Lower lobe of right lung (tissue), 2 donors: ENCODE results near the gene ETS2. TPM values are rescaled to one million over a fixed set of nuclear protein-coding genes. Genes with fewer than 3 reads are reported as not detected.
"Not testable (repeated sequence)": the region's sequence is repeated elsewhere in the genome, so short reads cannot be mapped to it uniquely, and the experiment has no call there.

ENCODE experiments used
- ATAC-seq, 2 donors: fragments of 200-7000 bp; cut with Tn5 transposase; one replicate each; pipeline ENCODE4 v1.9.1; 2020 to 2022; ENCODE audit warnings: mild to moderate bottlenecking in 2 of 2, moderate library complexity in 2 of 2
- DNase-seq: peaks from one replicate; pipeline ENCODE4 v3.0.0-alpha.2; 2020
- H3K27ac ChIP-seq: fragments of 200-600 bp; one replicate; pipeline ENCODE4 v1.8.0; 2022
- H3K27me3 ChIP-seq: fragments of 200-600 bp; one replicate; pipeline ENCODE4 v1.8.0; 2022; ENCODE audit warnings: low read depth
- H3K36me3 ChIP-seq: fragments of 200-600 bp; one replicate; pipeline ENCODE4 v1.8.0; 2022; ENCODE audit warnings: mild to moderate bottlenecking
- H3K4me1 ChIP-seq: fragments of 200-600 bp; one replicate; pipeline ENCODE4 v1.8.0; 2022
- H3K4me3 ChIP-seq: fragments of 200-600 bp; one replicate; pipeline ENCODE4 v1.8.0; 2022; ENCODE audit warnings: mild to moderate bottlenecking
- H3K9me3 ChIP-seq: fragments of 200-600 bp; one replicate; pipeline ENCODE4 v1.8.0; 2022
- CTCF ChIP-seq: fragments of 200-600 bp; IDR thresholded peaks from one replicate; pipeline ENCODE4 v1.8.0; 2022; ENCODE audit warnings: antibody characterized with exemption, mild to moderate bottlenecking
- intact Hi-C: fragments of 100-400 bp; cut with DNase I; formaldehyde crosslinking; loops from one replicate; pipeline ENCODE4 v1.11.0; 2022
- total RNA-seq: library from RNA; stranded (reverse); fragmentation: NEBNext Ultra II Directional; extraction: Animal tissue kit (Norgen Biotek cat#: 25700); gene quantifications from one replicate; pipeline ENCODE4 v1.2.1, GENCODE V29; 2021
- donor health status: DM: no; HTN: yes; CAD: no; lungs with severe emphysema.

The ETS2 gene
- total RNA-seq, 1 donor from 2014 or later, result 160 TPM

- DNase-seq, result no peak
- peaks cover 66% of the 10 kb centered on the region for H3K4me1 ChIP-seq
These were observed 18.5 kb downstream of the ETS2 start for GRCh38 chr21:38824124-38824822.

DNA sequence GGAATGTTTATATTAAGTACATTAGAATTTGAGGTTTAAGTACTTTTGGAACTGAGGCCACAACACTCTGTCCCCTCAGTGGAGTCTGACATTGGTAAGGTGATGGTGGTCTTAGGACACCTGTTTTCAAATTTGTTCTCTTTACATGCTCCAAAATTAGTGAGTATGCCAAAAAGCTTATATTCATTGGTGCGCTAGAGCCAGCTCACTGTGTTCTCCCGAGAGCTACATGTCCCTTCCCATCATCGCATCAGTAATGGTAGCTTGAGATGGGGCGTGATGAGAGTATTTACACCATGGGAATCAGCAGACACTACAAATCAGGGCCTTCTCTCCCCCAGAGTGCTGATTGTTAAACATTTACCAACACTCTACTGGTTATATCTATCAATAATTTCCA lies 19.5 kb downstream of the ETS2 start:
- TF ChIP-seq CTCF, result no peak
- no peaks in the 10 kb centered on the region for H3K27me3 ChIP-seq
- H3K4me3 ChIP-seq, result no peak overlapping the region
- DNase-seq (no peak), ATAC-seq (no peak)
- H3K36me3 ChIP-seq, result peaks cover 47% of the 10 kb centered on the region
- H3K27ac ChIP-seq, result peak overlapping the region; percentile 27
- H3K4me1 ChIP-seq, result peaks cover 56% of the 10 kb centered on the region
- intact Hi-C loops, result no loop called here
- peaks cover 6% of the 10 kb centered on the region for H3K9me3 ChIP-seq

More at GRCh38 chr21:38824124-38824822, 18.5 kb downstream of the ETS2 start:
- Histone ChIP-seq H3K27ac (peak overlapping the region; percentile 76), H3K36me3 (peaks cover 57% of the 10 kb centered on the region), H3K4me3 (no peak overlapping the region), H3K9me3 (peaks cover 6% of the 10 kb centered on the region), H3K27me3 (no peaks in the 10 kb centered on the region)
- no peak for ATAC-seq
- intact Hi-C loops, result no loop called here
- TF ChIP-seq CTCF, result no peak

GRCh38 chr21:38825921-38826320 lies 20.2 kb downstream of the ETS2 start:
- H3K9me3 ChIP-seq, result peaks cover 6% of the 10 kb centered on the region
- peaks cover 53% of the 10 kb centered on the region for H3K4me1 ChIP-seq
- no peak for ATAC-seq
- no peak overlapping the region for H3K4me3 ChIP-seq
- H3K27me3 ChIP-seq, result no peaks in the 10 kb centered on the region
- peaks cover 41% of the 10 kb centered on the region for H3K36me3 ChIP-seq
- H3K27ac ChIP-seq, result no peak overlapping the region
- TF ChIP-seq CTCF, result no peak
- no peak for DNase-seq
- intact Hi-C loops, result no loop called here

DNA sequence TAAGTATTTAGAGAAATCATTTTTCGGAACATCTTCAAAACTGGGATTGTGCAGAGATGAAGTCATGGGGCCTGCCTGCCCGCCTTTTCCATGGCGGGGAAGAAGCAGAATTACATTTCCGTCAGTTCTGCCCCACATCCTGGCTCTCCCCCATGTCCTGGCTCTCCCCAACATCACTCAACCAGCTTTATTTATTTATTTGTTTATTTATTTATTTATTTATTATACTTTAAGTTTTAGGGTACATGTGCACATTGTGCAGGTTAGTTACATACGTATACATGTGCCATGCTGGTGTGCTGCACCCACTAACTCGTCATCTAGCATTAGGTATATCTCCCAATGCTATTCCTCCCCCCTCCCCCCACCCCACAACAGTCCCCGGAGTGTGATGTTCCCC lies 22.4 kb downstream of the ETS2 start:
- H3K27ac ChIP-seq, H3K4me3 ChIP-seq, H3K9me3 ChIP-seq, intact Hi-C loops, ATAC-seq, DNase-seq, H3K27me3 ChIP-seq: not testable (repeated sequence)
- Histone ChIP-seq H3K36me3 (peaks cover 19% of the 10 kb centered on the region), H3K4me1 (peaks cover 44% of the 10 kb centered on the region)

- Histone ChIP-seq H3K36me3 (no peaks in the 10 kb centered on the region), H3K4me3 (no peak overlapping the region), H3K27me3 (no peaks in the 10 kb centered on the region), H3K27ac (peak overlapping the region; percentile 72), H3K4me1 (peaks cover 17% of the 10 kb centered on the region), H3K9me3 (peaks cover 6% of the 10 kb centered on the region)
- TF ChIP-seq CTCF, result no peak
- intact Hi-C loops, result no loop called here
- ATAC-seq, result peak in 1 of 2 donors; percentile 21
- no peak for DNase-seq
These were observed 25.2 kb downstream of the ETS2 start for GRCh38 chr21:38830671-38831525.
